ENCODE results near the gene JAG2. TPM values are rescaled to one million over a fixed set of nuclear protein-coding genes. Genes with fewer than 3 reads are reported as not detected.

JAG2 gene
- total and polyA plus RNA-seq, 12 donors: 0.83 to 16.2 (median 4.0) TPM

DNA sequence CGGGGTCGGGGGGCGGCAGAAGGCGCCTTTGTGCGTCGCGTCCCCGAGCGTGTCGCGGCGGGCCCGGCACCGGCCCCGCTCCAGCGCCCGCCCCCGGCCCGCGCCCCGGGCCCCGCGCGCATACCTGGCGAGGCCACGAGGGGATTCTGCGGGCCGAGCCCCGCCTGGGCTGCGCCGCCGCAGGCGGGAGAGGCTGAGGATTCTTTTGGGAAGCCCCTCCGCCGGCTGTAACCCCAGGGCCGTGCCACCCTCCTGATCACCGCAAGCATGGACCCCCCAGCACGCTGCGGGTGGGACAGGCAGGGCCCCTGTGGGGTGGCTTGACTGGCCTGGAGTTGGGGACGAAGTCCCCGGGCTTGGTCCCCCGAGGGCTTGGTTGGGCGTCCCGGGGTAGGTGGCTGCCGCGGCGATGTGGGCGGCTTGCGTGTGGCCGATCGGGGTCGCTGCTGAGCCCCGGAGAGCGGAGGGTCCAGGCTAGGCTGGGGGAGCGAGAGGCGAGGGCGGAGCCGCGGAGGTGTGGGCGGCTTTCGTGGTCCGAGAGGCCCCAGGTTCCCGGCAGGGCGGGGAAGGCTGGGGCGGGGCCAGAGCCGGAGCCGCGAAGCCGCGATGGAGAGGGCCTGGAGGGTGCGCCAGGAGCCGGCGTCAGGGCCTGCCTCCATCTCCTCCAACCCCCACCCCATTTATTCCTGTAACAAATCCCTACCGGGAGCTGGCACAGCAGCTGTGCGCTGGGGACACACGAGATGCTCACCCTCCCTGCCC lies 75.0 kb downstream of the JAG2 start:
- Histone ChIP-seq H3K27ac (peak overlapping the region in 2 of 5 donors; percentile 65 to 93), H3K4me1 (replicated peaks in 1 of 2) (peaks cover 10 to 19% of the 10 kb centered on the region in 2 donors), H3K36me3 (replicated peaks in 1 of 2) (no peaks in the 10 kb centered on the region), H3K4me3 (peak overlapping the region in 2 of 4 donors; percentile 24 to 94), H3K27me3 (no peaks in the 10 kb centered on the region), H3K9me3 (replicated peaks in 1 of 3) (no peaks in the 10 kb centered on the region)
- intact Hi-C loops (cut with DNase I): loop anchor here in 1 of 2 donors (5.0 kb wide), 1 partner anchor 254 kb away; no protein-coding TSS in a partner anchor
- TF ChIP-seq, protein P1, sequence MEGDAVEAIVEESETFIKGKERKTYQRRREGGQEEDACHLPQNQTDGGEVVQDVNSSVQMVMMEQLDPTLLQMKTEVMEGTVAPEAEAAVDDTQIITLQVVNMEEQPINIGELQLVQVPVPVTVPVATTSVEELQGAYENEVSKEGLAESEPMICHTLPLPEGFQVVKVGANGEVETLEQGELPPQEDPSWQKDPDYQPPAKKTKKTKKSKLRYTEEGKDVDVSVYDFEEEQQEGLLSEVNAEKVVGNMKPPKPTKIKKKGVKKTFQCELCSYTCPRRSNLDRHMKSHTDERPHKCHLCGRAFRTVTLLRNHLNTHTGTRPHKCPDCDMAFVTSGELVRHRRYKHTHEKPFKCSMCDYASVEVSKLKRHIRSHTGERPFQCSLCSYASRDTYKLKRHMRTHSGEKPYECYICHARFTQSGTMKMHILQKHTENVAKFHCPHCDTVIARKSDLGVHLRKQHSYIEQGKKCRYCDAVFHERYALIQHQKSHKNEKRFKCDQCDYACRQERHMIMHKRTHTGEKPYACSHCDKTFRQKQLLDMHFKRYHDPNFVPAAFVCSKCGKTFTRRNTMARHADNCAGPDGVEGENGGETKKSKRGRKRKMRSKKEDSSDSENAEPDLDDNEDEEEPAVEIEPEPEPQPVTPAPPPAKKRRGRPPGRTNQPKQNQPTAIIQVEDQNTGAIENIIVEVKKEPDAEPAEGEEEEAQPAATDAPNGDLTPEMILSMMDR (IDR thresholded peaks at IDR 0.05): peak in 3 of 6 experiments; percentile 2 to 25 (median 8)
- no peak for TF ChIP-seq POLR2A (IDR thresholded peaks at IDR 0.05)
- DNase-seq: peak in 4 of 7 donors; percentile 44 to 63 (median 58)
- 0 to 3% (median 1%) methylated on average over 8 to 74 of the region's 76 CpGs for WGBS, 4 donors

DNA sequence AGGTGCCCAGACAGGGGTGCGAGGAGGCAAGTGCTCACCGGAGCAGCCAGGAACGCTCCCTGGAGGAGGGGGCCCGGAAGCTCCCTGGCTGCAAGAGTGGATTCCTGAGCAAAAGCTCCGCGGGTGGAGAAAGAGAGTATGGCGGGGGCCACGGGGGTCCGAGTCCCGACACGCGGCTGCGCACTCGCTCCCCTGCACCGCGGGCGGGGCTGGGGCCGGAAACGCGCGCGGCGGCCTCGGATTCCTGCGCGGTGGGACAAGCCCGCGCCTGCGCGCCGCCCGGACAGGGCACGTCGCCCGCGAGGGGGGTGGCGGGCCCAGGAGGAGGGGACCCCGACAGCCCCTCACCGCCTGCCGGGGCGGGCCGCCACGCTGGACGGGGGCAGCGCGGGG lies 75.5 kb downstream of the JAG2 start:
- H3K4me3 ChIP-seq: peak overlapping the region in 2 of 4 donors; percentile 24 to 94
- H3K27ac ChIP-seq: peak overlapping the region in 4 of 5 donors; percentile 47 to 93 (median 59)
- DNase-seq: peak in 5 of 7 donors; percentile 34 to 63 (median 60)
- no peaks in the 10 kb centered on the region for H3K36me3 ChIP-seq (replicated peaks in 1 of 2)
- H3K27me3 ChIP-seq: peaks cover 5% of the 10 kb centered on the region
- H3K9me3 ChIP-seq (replicated peaks in 1 of 3): no peaks in the 10 kb centered on the region
- WGBS, 4 donors: 2 to 13% (median 3%) methylated on average over 6 to 46 of the region's 46 CpGs
- intact Hi-C loops (cut with DNase I): loop anchor here in 1 of 2 donors (5.0 kb wide), 1 partner anchor 254 kb away; no protein-coding TSS in a partner anchor
- H3K4me1 ChIP-seq (replicated peaks in 1 of 2): peaks cover 10 to 23% of the 10 kb centered on the region in 2 donors
- TF ChIP-seq, protein P1 (IDR thresholded peaks at IDR 0.05): no peak
- no peak for TF ChIP-seq POLR2A (IDR thresholded peaks at IDR 0.05)

DNA sequence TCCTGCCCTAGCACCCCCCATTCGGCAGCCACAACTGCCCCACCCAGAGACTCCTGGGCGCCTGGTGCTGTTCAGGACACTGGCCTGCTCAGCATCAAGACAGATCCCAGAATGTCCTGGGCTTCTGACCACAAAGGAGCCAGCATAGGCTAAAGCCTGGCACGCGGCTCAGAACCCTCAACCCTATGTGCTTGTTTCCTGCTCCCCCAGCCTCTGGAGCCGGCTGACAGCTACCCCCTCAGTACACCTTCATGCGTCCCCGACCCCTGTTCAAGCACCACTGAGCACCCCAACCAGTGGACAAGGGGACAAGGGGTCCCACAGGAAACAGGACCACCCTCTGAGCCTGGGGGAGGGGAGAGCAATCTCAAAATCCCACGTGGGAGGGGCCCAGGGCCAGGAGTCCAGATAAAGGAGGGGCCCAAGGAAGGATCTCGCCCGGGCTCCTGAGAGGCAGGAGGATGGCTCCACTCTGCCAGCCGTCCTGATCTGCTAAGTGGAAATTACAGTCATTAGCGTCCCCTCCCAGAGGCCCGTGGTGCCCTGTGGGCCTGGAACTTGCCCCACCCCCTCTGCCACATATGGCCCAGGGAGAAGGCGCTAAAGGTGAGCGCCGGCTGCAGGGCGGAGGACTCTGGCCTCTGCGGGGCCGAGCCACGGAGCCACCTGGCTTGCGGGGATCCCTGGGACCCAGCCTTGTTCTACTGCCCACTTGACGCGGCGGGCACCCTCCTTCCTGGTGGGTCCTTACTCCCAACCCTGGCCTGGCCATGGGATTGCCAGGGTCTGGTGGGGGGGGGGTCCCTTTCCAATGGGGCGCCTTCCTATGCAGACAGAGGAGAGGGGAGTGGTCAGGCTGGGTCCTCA lies 76.2 kb downstream of the JAG2 start:
- intact Hi-C loops (cut with DNase I): loop anchor here in 1 of 2 donors (5.0 kb wide), 1 partner anchor 255 kb away; no protein-coding TSS in a partner anchor
- peak in 1 of 7 donors; percentile 10 for DNase-seq
- Histone ChIP-seq H3K27me3 (peaks cover 11% of the 10 kb centered on the region), H3K4me3 (peak overlapping the region in 1 of 4 donors; percentile 94), H3K27ac (peak overlapping the region in 4 of 5 donors; percentile 47 to 93 (median 59)), H3K4me1 (replicated peaks in 1 of 2) (peaks cover 10 to 24% of the 10 kb centered on the region in 2 donors), H3K36me3 (replicated peaks in 1 of 2) (no peaks in the 10 kb centered on the region), H3K9me3 (replicated peaks in 1 of 3) (no peaks in the 10 kb centered on the region)
- WGBS, 4 donors: 56 to 65% (median 62%) methylated on average over 17 to 25 of the region's 25 CpGs
- TF ChIP-seq, protein P1 (IDR thresholded peaks at IDR 0.05): no peak
- TF ChIP-seq POLR2A (IDR thresholded peaks at IDR 0.05): no peak
